Measurements from ENCODE around the gene SEC61B. TPM values are rescaled to one million over a fixed set of nuclear protein-coding genes. Genes with fewer than 3 reads are reported as not detected.

Gene SEC61B
- total RNA-seq, 1 donor from 2014 or later, result 203 TPM

GRCh38 chr9:99182356-99182755, 39.7 kb upstream of the SEC61B start:
- TF ChIP-seq CTCF (IDR thresholded peaks at IDR 0.05; ENCODE audit: unreplicated experiment), result no peak
- Mint-ChIP-seq H3K27me3 (ENCODE audit: unreplicated experiment) (no peaks in the 10 kb centered on the region), H3K4me3 (ENCODE audit: unreplicated experiment) (no peak overlapping the region), H3K4me1 (ENCODE audit: unreplicated experiment) (no peaks in the 10 kb centered on the region), H3K27ac (ENCODE audit: unreplicated experiment) (no peak overlapping the region), H3K9me3 (ENCODE audit: unreplicated experiment) (no peaks in the 10 kb centered on the region), H3K36me3 (ENCODE audit: low read depth, unreplicated experiment) (no peaks in the 10 kb centered on the region)
- no peak for DNase-seq (ENCODE audit: low spot score)

- DNase-seq (ENCODE audit: low spot score), result no peak
- Mint-ChIP-seq H3K4me1 (ENCODE audit: unreplicated experiment) (no peaks in the 10 kb centered on the region), H3K36me3 (ENCODE audit: low read depth, unreplicated experiment) (no peaks in the 10 kb centered on the region), H3K27ac (ENCODE audit: unreplicated experiment) (no peak overlapping the region), H3K9me3 (ENCODE audit: unreplicated experiment) (no peaks in the 10 kb centered on the region), H3K4me3 (ENCODE audit: unreplicated experiment) (no peak overlapping the region), H3K27me3 (ENCODE audit: unreplicated experiment) (no peaks in the 10 kb centered on the region)
- TF ChIP-seq CTCF (IDR thresholded peaks at IDR 0.05; ENCODE audit: unreplicated experiment), result no peak
Observed at GRCh38 chr9:99183616-99184015, 38.5 kb upstream of the SEC61B start.

GRCh38 chr9:99184110-99184474, 38.0 kb upstream of the SEC61B start:
- H3K36me3 Mint-ChIP-seq (ENCODE audit: low read depth, unreplicated experiment), result no peaks in the 10 kb centered on the region
- H3K4me3 Mint-ChIP-seq (ENCODE audit: unreplicated experiment), result no peak overlapping the region
- TF ChIP-seq CTCF (IDR thresholded peaks at IDR 0.05; ENCODE audit: unreplicated experiment), result no peak
- no peak for DNase-seq (ENCODE audit: low spot score)
- H3K27me3 Mint-ChIP-seq (ENCODE audit: unreplicated experiment), result no peaks in the 10 kb centered on the region
- H3K4me1 Mint-ChIP-seq (ENCODE audit: unreplicated experiment), result no peaks in the 10 kb centered on the region
- no peaks in the 10 kb centered on the region for H3K9me3 Mint-ChIP-seq (ENCODE audit: unreplicated experiment)
- no peak overlapping the region for H3K27ac Mint-ChIP-seq (ENCODE audit: unreplicated experiment)

GRCh38 chr9:99184475-99185347, 37.4 kb upstream of the SEC61B start:
- H3K9me3 Mint-ChIP-seq (ENCODE audit: unreplicated experiment), result no peaks in the 10 kb centered on the region
- no peaks in the 10 kb centered on the region for H3K27me3 Mint-ChIP-seq (ENCODE audit: unreplicated experiment)
- DNase-seq (ENCODE audit: low spot score), result peak; percentile 81
- H3K36me3 Mint-ChIP-seq (ENCODE audit: low read depth, unreplicated experiment), result no peaks in the 10 kb centered on the region
- no peaks in the 10 kb centered on the region for H3K4me1 Mint-ChIP-seq (ENCODE audit: unreplicated experiment)
- peak; percentile 89 for TF ChIP-seq CTCF (IDR thresholded peaks at IDR 0.05; ENCODE audit: unreplicated experiment)
- no peak overlapping the region for H3K27ac Mint-ChIP-seq (ENCODE audit: unreplicated experiment)
- no peak overlapping the region for H3K4me3 Mint-ChIP-seq (ENCODE audit: unreplicated experiment)

- H3K36me3 Mint-ChIP-seq (ENCODE audit: low read depth, unreplicated experiment), result no peaks in the 10 kb centered on the region
- no peak overlapping the region for H3K27ac Mint-ChIP-seq (ENCODE audit: unreplicated experiment)
- no peak for DNase-seq (ENCODE audit: low spot score)
- TF ChIP-seq CTCF (IDR thresholded peaks at IDR 0.05; ENCODE audit: unreplicated experiment), result no peak
- H3K9me3 Mint-ChIP-seq (ENCODE audit: unreplicated experiment), result no peaks in the 10 kb centered on the region
- H3K27me3 Mint-ChIP-seq (ENCODE audit: unreplicated experiment), result no peaks in the 10 kb centered on the region
- no peak overlapping the region for H3K4me3 Mint-ChIP-seq (ENCODE audit: unreplicated experiment)
- H3K4me1 Mint-ChIP-seq (ENCODE audit: unreplicated experiment), result no peaks in the 10 kb centered on the region
Observed at GRCh38 chr9:99185348-99185632, 36.8 kb upstream of the SEC61B start.

Measured in endothelial cell (in vitro differentiated cells).